A549 (cell line): ENCODE measurements around the gene KCNQ2. TPM values are rescaled to one million over a fixed set of nuclear protein-coding genes. Genes with fewer than 3 reads are reported as not detected.

Experiments
- ATAC-seq, 2 experiments: fragments of 200-7000 bp in 1 of 2; fragments of >200 bp in 1 of 2; cut with Nextera tagmentation in 1 of 2; cut with Tn5 transposase in 1 of 2; 3 replicates each; pipeline versions ENCODE4 v1.8.0 to v1.9.1; 2018 to 2020; ENCODE audit warnings: mild to moderate bottlenecking in 1 of 2, moderate library complexity in 1 of 2
- CTCF ChIA-PET: fragments of 300-600 bp; sonication (Branson Sonifier 250); formaldehyde crosslinking; extraction: SDS; loops from one replicate; lab custom pipeline; 2021; ENCODE audit warnings: antibody characterized with exemption, inconsistent platforms; lab: Yijun Ruan, JAX
- POLR2A ChIA-PET: fragments of 350-600 bp; formaldehyde crosslinking; extraction: SDS; loops from one replicate; lab custom pipeline; 2021; ENCODE audit warnings: antibody characterized with exemption, inconsistent platforms; lab: Yijun Ruan, JAX
- DNase-seq, 2 experiments: peaks; one replicate each; pipeline versions ENCODE4 v3.0.0 to v3.0.0-alpha.2; 2011 to 2016; ENCODE audit warnings: low read depth in 1 of 2, low spot score in 1 of 2
- FAIRE-seq: peaks from 2 replicates; lab custom pipeline; 2011; peaks lifted over from hg19 to GRCh38; lab: Jason Lieb, UNC
- H3K27ac ChIP-seq, 2 experiments: fragments of >200 bp; sonication (Bioruptor Twin); formaldehyde crosslinking; 3 replicates each; pipeline ENCODE4 v1.5.1; 2016 to 2017
- H3K4me1 ChIP-seq: fragments of >200 bp; sonication (Bioruptor Twin); formaldehyde crosslinking; 3 replicates; pipeline ENCODE4 v1.6.1; 2016
- H3K4me2 ChIP-seq: fragments of >200 bp; sonication (Bioruptor Twin); formaldehyde crosslinking; 3 replicates; pipeline ENCODE4 v1.6.1; 2016
- H3K4me3 ChIP-seq: fragments of >200 bp; sonication (Bioruptor Twin); formaldehyde crosslinking; 3 replicates; pipeline ENCODE4 v1.5.1; 2016
- H3K9me3 ChIP-seq: fragments of >200 bp; sonication (Bioruptor Twin); formaldehyde crosslinking; 3 replicates; pipeline ENCODE4 v1.6.1; 2016
- CBX2 ChIP-seq: fragments of 200-600 bp; sonication (generic); IDR thresholded peaks from 2 replicates; pipeline ENCODE4 v1.6.1; 2016; ENCODE audit warnings: low read depth, mild to moderate bottlenecking, borderline replicate concordance
- CBX8 ChIP-seq: fragments of 200-600 bp; sonication (generic); IDR thresholded peaks from 2 replicates; pipeline ENCODE4 v1.6.1; 2016
- CHD4 ChIP-seq: fragments of 200-600 bp; sonication (generic); IDR thresholded peaks from 2 replicates; pipeline ENCODE4 v1.6.1; 2016; ENCODE audit warnings: antibody characterized with exemption, mild to moderate bottlenecking, borderline replicate concordance
- CTCF ChIP-seq: fragments of >200 bp; sonication (Bioruptor Twin); formaldehyde crosslinking; IDR thresholded peaks from 3 replicates; pipeline ENCODE4 v1.5.1; 2016
- E2F6 ChIP-seq: IDR thresholded peaks from 2 replicates; pipeline ENCODE4 v1.6.1; 2012; ENCODE audit warnings: low read depth, borderline replicate concordance
- EHMT2 ChIP-seq: fragments of 200-600 bp; sonication (generic); IDR thresholded peaks from 2 replicates; pipeline ENCODE4 v1.6.1; 2016; ENCODE audit warnings: antibody characterized with exemption, low read depth, mild to moderate bottlenecking, moderate library complexity
- FOXS1 ChIP-seq: fragments of 250-450 bp; sonication (Bioruptor Pico); IDR thresholded peaks from 2 replicates; pipeline ENCODE4 v1.5.0; 2020; ENCODE audit warnings: mild to moderate bottlenecking, moderate library complexity
- GATA3 ChIP-seq: IDR thresholded peaks from 2 replicates; pipeline ENCODE4 v1.6.1; 2012; ENCODE audit warnings: borderline replicate concordance
- HOXA7 ChIP-seq: fragments of 250-450 bp; sonication (Bioruptor Pico); IDR thresholded peaks from 2 replicates; pipeline ENCODE4 v1.5.0; 2020; ENCODE audit warnings: mild to moderate bottlenecking, moderate library complexity
- HOXB13 ChIP-seq: fragments of 250-450 bp; sonication (Bioruptor Pico); IDR thresholded peaks from 2 replicates; pipeline ENCODE4 v1.5.0; 2020; ENCODE audit warnings: low read depth, mild to moderate bottlenecking, moderate library complexity
- JUNB ChIP-seq: fragments of >200 bp; sonication (Bioruptor Twin); formaldehyde crosslinking; IDR thresholded peaks from 2 replicates; pipeline ENCODE4 v1.6.1; 2016
- MAX ChIP-seq: IDR thresholded peaks from 2 replicates; pipeline ENCODE4 v1.6.1; 2012
- MYC ChIP-seq: IDR thresholded peaks from 2 replicates; pipeline ENCODE4 v1.6.1; 2012; ENCODE audit warnings: mild to moderate bottlenecking, inconsistent platforms, low read length, improper control_type of control experiment, borderline replicate concordance
- NFE2L2 ChIP-seq: fragments of 150-350 bp; conservative IDR thresholded peaks from 2 replicates; pipeline ENCODE4 v1.6.1; 2014; ENCODE audit warnings: low read length
- PBX3 ChIP-seq: IDR thresholded peaks from 2 replicates; pipeline ENCODE4 v1.6.1; 2012
- RAD21 ChIP-seq, 2 experiments: fragments of >200 bp in 1 of 2; sonication (Bioruptor Twin) in 1 of 2; formaldehyde crosslinking in 1 of 2; IDR thresholded peaks in 1 of 2; conservative IDR thresholded peaks in 1 of 2; 2 replicates in 1 of 2; 3 replicates in 1 of 2; pipeline ENCODE4 v1.6.1; 2012 to 2018; ENCODE audit warnings: inconsistent platforms in 1 of 2
- RCOR1 ChIP-seq: fragments of 150-350 bp; IDR thresholded peaks from 2 replicates; pipeline ENCODE4 v1.6.1; 2014; ENCODE audit warnings: antibody characterized with exemption, low read length, low read depth
- TFCP2L1 ChIP-seq: fragments of 250-450 bp; sonication (Bioruptor Pico); IDR thresholded peaks from 2 replicates; pipeline ENCODE4 v1.5.0; 2021; ENCODE audit warnings: mild to moderate bottlenecking
- TP53 ChIP-seq: fragments of 250-450 bp; sonication (Bioruptor Pico); IDR thresholded peaks from 2 replicates; pipeline ENCODE4 v1.5.0; 2021; ENCODE audit warnings: mild to moderate bottlenecking, moderate library complexity
- ZC3H11A ChIP-seq: fragments of 450-650 bp; IDR thresholded peaks from 2 replicates; pipeline ENCODE4 v1.6.1; 2014; ENCODE audit warnings: antibody characterized with exemption, mild to moderate bottlenecking
- ZNF302 ChIP-seq: fragments of 250-450 bp; sonication (Bioruptor Pico); IDR thresholded peaks from 2 replicates; pipeline ENCODE4 v1.9.0; 2021; ENCODE audit warnings: inconsistent platforms, mild to moderate bottlenecking, moderate library complexity
- ZSCAN20 ChIP-seq: fragments of 250-450 bp; sonication (Bioruptor Pico); IDR thresholded peaks from 2 replicates; pipeline ENCODE4 v1.8.0; 2022; ENCODE audit warnings: mild to moderate bottlenecking, moderate library complexity
- WGBS: methylation state at CpG from one replicate; pipeline ENCODE4 v1.1.6; 2017; ENCODE audit errors: missing lambda C conversion rate; 5-methylcytosine and 5-hydroxymethylcytosine counted together
- polyA plus RNA-seq, 4 experiments: library from polyadenylated mRNA; depleted of rRNA in 3 of 4; stranded (reverse); fragments of >200 nt; fragmentation: RNase III in 1 of 4; extraction: RNeasy Plus Mini Kit Qiagen cat#74134 plus additional on column Dnase treatment in 1 of 4; gene quantifications; 2 replicates in 3 of 4; 3 replicates in 1 of 4; pipeline ENCODE4 v1.2.3, GENCODE V29; 2011 to 2017

The KCNQ2 gene
- polyA plus RNA-seq, 2 of the 4 experiments (the other 2 are of a cell fraction): 0.14 to 0.36 TPM

GRCh38 chr20:63415647-63416391, 56.6 kb downstream of the KCNQ2 start:
- TF ChIP-seq PBX3 (no peak), JUNB (no peak), ZNF302 (CRISPR knock-in tag) (no peak), TP53 (CRISPR knock-in tag) (no peak), RCOR1 (no peak), CBX8 (no peak), HOXA7 (CRISPR knock-in tag) (no peak), TFCP2L1 (no peak), CBX2 (no peak), GATA3 (no peak), FOXS1 (CRISPR knock-in tag) (no peak), CHD4 (no peak), HOXB13 (CRISPR knock-in tag) (no peak), MYC (no peak), CTCF (no peak), NFE2L2 (no peak), E2F6 (no peak), RAD21 (conservative IDR thresholded peaks at IDR 0.05 in 1 of 2, IDR thresholded peaks at IDR 0.05 in 1 of 2) (no peak), ZSCAN20 (CRISPR knock-in tag) (no peak)
- ChIA-PET CTCF (no interaction called here), POLR2A (no interaction called here)
- no peaks in the 10 kb centered on the region for H3K4me1 ChIP-seq
- 56% methylated on average over 20 of the region's 32 CpGs for WGBS
- ATAC-seq (no peak), FAIRE-seq (no peak), DNase-seq (no peak)
- no peak overlapping the region for H3K4me3 ChIP-seq
- H3K4me2 ChIP-seq: no peak overlapping the region
- H3K9me3 ChIP-seq: no peaks in the 10 kb centered on the region
- H3K27ac ChIP-seq: no peak overlapping the region

- FAIRE-seq (no peak), ATAC-seq (no peak), DNase-seq (no peak)
- ChIA-PET CTCF (no interaction called here), POLR2A (no interaction called here)
- Histone ChIP-seq H3K4me1 (no peaks in the 10 kb centered on the region), H3K9me3 (no peaks in the 10 kb centered on the region), H3K27ac (no peak overlapping the region), H3K4me3 (no peak overlapping the region), H3K4me2 (no peak overlapping the region)
- TF ChIP-seq MAX (no peak), ZC3H11A (no peak), EHMT2 (no peak)
- WGBS: 67% methylated on average over 27 of the region's 45 CpGs
Measured at GRCh38 chr20:63414720-63415430, 57.6 kb downstream of the KCNQ2 start.
